Measurements from ENCODE around the gene TBC1D22A. TPM values are rescaled to one million over a fixed set of nuclear protein-coding genes. Genes with fewer than 3 reads are reported as not detected.

Gene TBC1D22A
- total and polyA plus RNA-seq, 2 experiments from 2014 or later, result 15.3 to 19.8 TPM

- H3K27me3 ChIP-seq, result no peaks in the 10 kb centered on the region
- 89% methylated on average over 15 of the region's 17 CpGs for WGBS (ENCODE audit: low lambda C conversion rate, missing lambda C conversion rate)
- H3K27ac ChIP-seq, result no peak overlapping the region
- H3K4me1 ChIP-seq (ENCODE audit: insufficient read depth), result peaks cover 16% of the 10 kb centered on the region
- no peak for DNase-seq (ENCODE audit: low spot score)
- H3K79me2 ChIP-seq, result peaks cover 14% of the 10 kb centered on the region
- TF ChIP-seq EZH2phosphoT487 (IDR thresholded peaks at IDR 0.05; ENCODE audit: low read depth, severe bottlenecking, unreplicated experiment) (no peak), EZH2 (IDR thresholded peaks at IDR 0.05; ENCODE audit: borderline replicate concordance) (no peak), CTCF (IDR thresholded peaks at IDR 0.05; ENCODE audit: poor library complexity) (no peak)
- no peak overlapping the region for H3K4me3 ChIP-seq
- no peak overlapping the region for H2AFZ ChIP-seq
- peaks cover 11% of the 10 kb centered on the region for H4K20me1 ChIP-seq (ENCODE audit: insufficient read depth, poor library complexity, severe bottlenecking)
- H3K4me2 ChIP-seq, result no peak overlapping the region
- H3K9me3 ChIP-seq (ENCODE audit: low read depth), result no peaks in the 10 kb centered on the region
- no peaks in the 10 kb centered on the region for H3K36me3 ChIP-seq (replicated peaks; ENCODE audit: insufficient read depth, low read depth)
- no peaks in the 10 kb centered on the region for H3K9me2 ChIP-seq (replicated peaks; ENCODE audit: insufficient read depth)
Measured at GRCh38 chr22:46796566-46797195, 34.2 kb downstream of the TBC1D22A start.

- 77% methylated on average over 17 of the region's 17 CpGs for WGBS (ENCODE audit: low lambda C conversion rate, missing lambda C conversion rate)
- TF ChIP-seq EZH2phosphoT487 (IDR thresholded peaks at IDR 0.05; ENCODE audit: low read depth, severe bottlenecking, unreplicated experiment), result no peak
- peak; percentile 35 for TF ChIP-seq CTCF (IDR thresholded peaks at IDR 0.05; ENCODE audit: poor library complexity)
- no peak overlapping the region for H3K27ac ChIP-seq
- no peaks in the 10 kb centered on the region for H3K36me3 ChIP-seq (replicated peaks; ENCODE audit: insufficient read depth, low read depth)
- H3K9me3 ChIP-seq (ENCODE audit: low read depth), result no peaks in the 10 kb centered on the region
- H3K4me1 ChIP-seq (ENCODE audit: insufficient read depth), result peaks cover 17% of the 10 kb centered on the region
- peaks cover 10% of the 10 kb centered on the region for H3K79me2 ChIP-seq
- H3K27me3 ChIP-seq, result no peaks in the 10 kb centered on the region
- H4K20me1 ChIP-seq (ENCODE audit: insufficient read depth, poor library complexity, severe bottlenecking), result peaks cover 16% of the 10 kb centered on the region
- H2AFZ ChIP-seq, result no peak overlapping the region
- no peaks in the 10 kb centered on the region for H3K9me2 ChIP-seq (replicated peaks; ENCODE audit: insufficient read depth)
- peak; percentile 63 for DNase-seq (ENCODE audit: low spot score)
- H3K4me2 ChIP-seq, result no peak overlapping the region
- no peak overlapping the region for H3K4me3 ChIP-seq
Measured at GRCh38 chr22:46797355-46797754, 34.9 kb downstream of the TBC1D22A start.

- Histone ChIP-seq H3K4me2 (no peak overlapping the region), H3K27me3 (no peaks in the 10 kb centered on the region), H3K36me3 (replicated peaks; ENCODE audit: insufficient read depth, low read depth) (no peaks in the 10 kb centered on the region), H4K20me1 (ENCODE audit: insufficient read depth, poor library complexity, severe bottlenecking) (peaks cover 18% of the 10 kb centered on the region), H3K79me2 (peaks cover 13% of the 10 kb centered on the region), H2AFZ (no peak overlapping the region), H3K4me3 (no peak overlapping the region), H3K9me3 (ENCODE audit: low read depth) (no peaks in the 10 kb centered on the region), H3K4me1 (ENCODE audit: insufficient read depth) (peaks cover 18% of the 10 kb centered on the region), H3K9me2 (replicated peaks; ENCODE audit: insufficient read depth) (no peaks in the 10 kb centered on the region), H3K27ac (no peak overlapping the region)
- no peak for TF ChIP-seq EZH2phosphoT487 (IDR thresholded peaks at IDR 0.05; ENCODE audit: low read depth, severe bottlenecking, unreplicated experiment)
- no peak for TF ChIP-seq CTCF (IDR thresholded peaks at IDR 0.05; ENCODE audit: poor library complexity)
- no peak for TF ChIP-seq EZH2 (IDR thresholded peaks at IDR 0.05; ENCODE audit: borderline replicate concordance)
- 96% methylated on average over 5 of the region's 5 CpGs for WGBS (ENCODE audit: low lambda C conversion rate, missing lambda C conversion rate)
- no peak for DNase-seq (ENCODE audit: low spot score)
Measured at GRCh38 chr22:46798041-46798365, 35.6 kb downstream of the TBC1D22A start.
